ENCODE data around the gene SAMD4A. TPM values are rescaled to one million over a fixed set of nuclear protein-coding genes. Genes with fewer than 3 reads are reported as not detected.
A peak's percentile ranks its signal among the peaks of the same experiment; 100 is the strongest.

SAMD4A gene
- total and polyA plus RNA-seq, 11 donors, result 45.0 to 247 (median 138) TPM

DNA sequence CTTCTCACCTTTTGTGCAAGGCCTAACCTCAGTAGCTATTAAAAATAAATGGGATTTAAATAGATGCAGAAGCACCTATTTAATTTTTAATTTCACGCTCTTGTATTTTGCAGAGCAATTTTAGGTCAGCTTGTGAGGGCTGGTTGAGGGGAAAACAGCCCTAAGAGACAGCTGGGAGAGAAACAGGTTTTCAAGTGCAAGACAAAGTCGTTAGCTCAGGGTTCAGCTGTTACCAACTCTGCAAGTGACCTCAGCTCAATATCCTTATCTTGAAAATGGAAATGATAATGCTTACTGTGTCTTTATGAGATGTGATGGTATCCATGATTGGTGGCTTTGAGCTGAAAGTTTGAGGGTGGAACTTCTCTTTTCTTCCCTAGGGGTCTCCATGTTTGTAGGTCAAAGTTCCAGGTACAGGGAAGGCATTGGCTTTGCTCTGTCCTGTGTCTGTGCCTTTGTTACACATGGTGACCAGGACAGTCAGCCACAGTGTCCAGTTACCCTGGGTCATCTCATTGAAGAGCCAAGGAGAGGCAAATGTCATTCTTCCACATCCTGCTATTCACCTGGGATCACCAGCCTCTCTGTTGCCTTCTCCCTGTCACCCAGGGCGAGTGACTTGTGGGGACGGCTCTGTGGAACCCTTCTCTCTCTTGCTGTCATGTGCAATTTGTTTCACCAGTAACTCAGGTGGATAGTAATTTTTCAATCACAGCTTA, 100.3 kb downstream of the SAMD4A start:
- TF ChIP-seq CTCF (IDR thresholded peaks at IDR 0.05), result no peak
- TF ChIP-seq POLR2A (IDR thresholded peaks at IDR 0.05), result no peak

DNA sequence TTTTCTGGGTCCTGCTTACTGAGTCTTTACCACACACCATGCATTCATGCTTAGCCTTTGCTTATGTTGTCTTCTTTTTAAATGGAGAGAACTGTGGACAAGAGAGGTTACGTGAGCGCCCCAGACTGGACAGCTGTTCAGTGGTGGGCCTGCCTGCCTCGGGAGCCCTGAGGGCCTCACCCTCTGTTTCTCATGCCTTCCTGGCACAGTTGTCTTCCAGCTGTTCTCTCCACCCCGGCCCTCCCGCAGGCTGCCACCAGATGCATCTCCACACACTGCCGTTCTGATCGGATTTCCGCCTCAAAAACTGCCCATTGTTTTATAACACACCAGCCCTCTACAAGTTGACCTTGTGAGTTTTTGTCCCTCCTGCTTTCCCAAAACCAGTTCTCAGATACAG, 100.8 kb downstream of the SAMD4A start:
- intact Hi-C loops (cut with DNase I), result no loop called here
- 75 to 82% (median 76%) methylated on average over 8 of the region's 8 CpGs for WGBS, 4 donors

More for the DNA sequence above, 100.3 kb downstream of the SAMD4A start:
- intact Hi-C loops (cut with DNase I), result no loop called here
- Histone ChIP-seq H3K9me3 (no peaks in the 10 kb centered on the region), H3K4me1 (peaks cover 0 to 97% (median 54%) of the 10 kb centered on the region in 12 donors), H3K36me3 (peaks cover 0 to 3% (median 0%) of the 10 kb centered on the region in 9 donors), H3K4me3 (no peak overlapping the region), H3K27me3 (no peaks in the 10 kb centered on the region), H3K27ac (peak overlapping the region in 8 of 12 donors; percentile 0 to 88 (median 35))
- WGBS, 4 donors, result 75 to 79% (median 77%) methylated on average over 4 of the region's 4 CpGs
- DNase-seq, result no peak
- ATAC-seq, result no peak

GRCh38 chr14:54669721-54670561, 103.0 kb downstream of the SAMD4A start:
- Histone ChIP-seq H3K36me3 (peaks cover 0 to 3% (median 0%) of the 10 kb centered on the region in 9 donors), H3K27ac (peak overlapping the region in 5 of 12 donors; percentile 23 to 90 (median 82)), H3K9me3 (no peaks in the 10 kb centered on the region), H3K27me3 (no peaks in the 10 kb centered on the region), H3K4me3 (no peak overlapping the region), H3K4me1 (peaks cover 9 to 99% (median 68%) of the 10 kb centered on the region in 12 donors)
- WGBS, 4 donors, result 64 to 75% (median 67%) methylated on average over 20 of the region's 20 CpGs
- DNase-seq (no peak), ATAC-seq (peak in 1 of 4 donors; percentile 29)
- intact Hi-C loops (cut with DNase I), result no loop called here
- no peak for TF ChIP-seq CTCF (IDR thresholded peaks at IDR 0.05)
- no peak for TF ChIP-seq POLR2A (IDR thresholded peaks at IDR 0.05)

More for the DNA sequence above, 100.8 kb downstream of the SAMD4A start:
- TF ChIP-seq CTCF (IDR thresholded peaks at IDR 0.05) (no peak), POLR2A (IDR thresholded peaks at IDR 0.05) (no peak)
- H3K27me3 ChIP-seq, result no peaks in the 10 kb centered on the region
- peak overlapping the region in 8 of 12 donors; percentile 0 to 88 (median 32) for H3K27ac ChIP-seq
- DNase-seq (no peak), ATAC-seq (peak in 1 of 4 donors; percentile 3)
- peaks cover 4 to 97% (median 57%) of the 10 kb centered on the region in 12 donors for H3K4me1 ChIP-seq
- peaks cover 0 to 3% (median 0%) of the 10 kb centered on the region in 9 donors for H3K36me3 ChIP-seq
- H3K9me3 ChIP-seq, result no peaks in the 10 kb centered on the region
- H3K4me3 ChIP-seq, result no peak overlapping the region

- intact Hi-C loops (cut with DNase I), result no loop called here
- no peak for TF ChIP-seq CTCF (IDR thresholded peaks at IDR 0.05)
- TF ChIP-seq POLR2A (IDR thresholded peaks at IDR 0.05), result no peak
- peaks cover 9 to 96% (median 71%) of the 10 kb centered on the region in 12 donors for H3K4me1 ChIP-seq
- 48 to 65% (median 61%) methylated on average over 4 of the region's 4 CpGs for WGBS, 4 donors
- DNase-seq (peak in 2 of 5 donors; percentile 51 to 53), ATAC-seq (peak; percentile 3 to 62 (median 44))
- no peaks in the 10 kb centered on the region for H3K27me3 ChIP-seq
- peaks cover 0 to 3% (median 0%) of the 10 kb centered on the region in 9 donors for H3K36me3 ChIP-seq
- H3K9me3 ChIP-seq, result no peaks in the 10 kb centered on the region
- H3K27ac ChIP-seq, result peak overlapping the region in 11 of 12 donors; percentile 41 to 90 (median 87)
- no peak overlapping the region for H3K4me3 ChIP-seq
Measured at GRCh38 chr14:54671537-54671936, 104.6 kb downstream of the SAMD4A start.
